ENCODE measurements around the gene CNTFR. TPM values are rescaled to one million over a fixed set of nuclear protein-coding genes. Genes with fewer than 3 reads are reported as not detected.

Gene CNTFR
- total RNA-seq, 2 experiments from 2014 or later, result not detected

DNA sequence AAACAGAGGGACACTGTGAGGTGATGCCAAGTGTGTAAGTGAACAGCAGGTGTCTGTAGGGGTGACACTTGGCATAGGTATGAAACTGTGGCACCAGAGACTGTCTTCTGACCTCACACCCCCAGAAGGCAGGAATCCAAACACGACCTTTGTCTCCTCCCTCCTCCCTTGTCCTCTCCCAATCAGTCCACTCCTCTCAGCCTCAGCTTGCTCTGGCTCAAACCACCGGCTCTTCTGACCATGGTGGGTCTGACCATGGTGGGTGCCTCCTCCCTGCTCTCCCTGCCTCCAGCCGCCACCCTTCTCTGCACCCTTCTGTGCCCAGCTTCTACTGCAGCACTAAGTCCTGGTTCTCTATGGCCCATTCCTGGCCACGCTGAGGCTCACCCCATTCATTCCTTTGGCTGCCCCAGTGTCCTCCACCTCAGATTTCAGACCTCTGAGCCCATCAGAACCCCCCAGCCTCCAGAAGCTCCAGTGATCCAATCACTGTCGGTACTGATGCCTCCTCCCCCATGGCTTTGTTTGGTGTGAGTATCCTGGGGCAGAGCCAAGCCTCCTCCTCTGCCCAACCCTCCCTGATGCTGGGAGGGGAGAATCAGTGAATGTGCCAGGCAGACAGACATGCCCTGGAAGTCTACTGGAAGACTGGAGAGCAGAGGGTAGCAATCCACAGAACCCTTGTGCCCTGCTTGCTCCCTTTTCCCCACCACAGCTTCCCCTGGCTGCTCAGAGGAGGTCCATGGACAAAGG, 41.1 kb upstream of the CNTFR start:
- H3K4me3 Mint-ChIP-seq, result no peak overlapping the region
- peaks cover 8% of the 10 kb centered on the region for H3K36me3 Mint-ChIP-seq (ENCODE audit: low read depth)
- ChIA-PET POLR2A (no interaction called here), CTCF (interaction anchor here (2.0 to 9.0 kb wide), 4 partner anchors 8 to 72 kb away, joined by 6 to 156 read pairs (median 70); partner anchors contain the start of genes DCTN3 and GALT)
- DNase-seq (no peak), ATAC-seq (no peak)
- H3K27ac Mint-ChIP-seq, result no peak overlapping the region
- H3K27me3 Mint-ChIP-seq (ENCODE audit: low read depth), result peaks cover 44% of the 10 kb centered on the region
- H3K4me1 Mint-ChIP-seq (ENCODE audit: low read depth), result peaks cover 24% of the 10 kb centered on the region
- no peaks in the 10 kb centered on the region for H3K9me3 Mint-ChIP-seq (ENCODE audit: insufficient read depth)

DNA sequence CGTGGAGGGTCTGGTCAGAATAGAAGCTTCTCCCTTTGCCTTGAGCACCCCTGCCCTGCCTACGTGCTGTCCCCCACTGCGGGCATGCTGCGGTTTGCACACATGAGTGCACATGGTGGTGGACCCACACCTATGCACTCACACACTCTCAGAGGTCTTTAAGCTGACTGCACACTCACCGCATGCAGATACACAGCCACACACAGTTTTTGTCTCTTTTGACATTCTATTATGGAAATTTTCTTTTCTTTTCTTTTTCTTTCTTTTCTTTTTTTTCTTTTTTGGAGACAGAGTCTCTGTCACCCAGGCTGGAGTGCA, 39.9 kb upstream of the CNTFR start:
- Mint-ChIP-seq H3K27ac (no peak overlapping the region), H3K36me3 (ENCODE audit: low read depth) (no peaks in the 10 kb centered on the region), H3K9me3 (ENCODE audit: insufficient read depth) (no peaks in the 10 kb centered on the region), H3K27me3 (ENCODE audit: low read depth) (peaks cover 53% of the 10 kb centered on the region), H3K4me3 (peak overlapping the region; percentile 47), H3K4me1 (ENCODE audit: low read depth) (peaks cover 16% of the 10 kb centered on the region)
- ATAC-seq, result no peak
- ChIA-PET CTCF (interaction anchor here (1.1 to 1.3 kb wide), 2 partner anchors 9 to 16 kb away, joined by 6 to 7 read pairs; partner anchors contain the start of gene DCTN3), POLR2A (interaction anchor here (0.6 to 1.3 kb wide), 2 partner anchors 9 to 17 kb away, joined by 3 to 8 read pairs; partner anchors contain the start of genes DCTN3 and RPP25L)
- DNase-seq, result no peak

DNA sequence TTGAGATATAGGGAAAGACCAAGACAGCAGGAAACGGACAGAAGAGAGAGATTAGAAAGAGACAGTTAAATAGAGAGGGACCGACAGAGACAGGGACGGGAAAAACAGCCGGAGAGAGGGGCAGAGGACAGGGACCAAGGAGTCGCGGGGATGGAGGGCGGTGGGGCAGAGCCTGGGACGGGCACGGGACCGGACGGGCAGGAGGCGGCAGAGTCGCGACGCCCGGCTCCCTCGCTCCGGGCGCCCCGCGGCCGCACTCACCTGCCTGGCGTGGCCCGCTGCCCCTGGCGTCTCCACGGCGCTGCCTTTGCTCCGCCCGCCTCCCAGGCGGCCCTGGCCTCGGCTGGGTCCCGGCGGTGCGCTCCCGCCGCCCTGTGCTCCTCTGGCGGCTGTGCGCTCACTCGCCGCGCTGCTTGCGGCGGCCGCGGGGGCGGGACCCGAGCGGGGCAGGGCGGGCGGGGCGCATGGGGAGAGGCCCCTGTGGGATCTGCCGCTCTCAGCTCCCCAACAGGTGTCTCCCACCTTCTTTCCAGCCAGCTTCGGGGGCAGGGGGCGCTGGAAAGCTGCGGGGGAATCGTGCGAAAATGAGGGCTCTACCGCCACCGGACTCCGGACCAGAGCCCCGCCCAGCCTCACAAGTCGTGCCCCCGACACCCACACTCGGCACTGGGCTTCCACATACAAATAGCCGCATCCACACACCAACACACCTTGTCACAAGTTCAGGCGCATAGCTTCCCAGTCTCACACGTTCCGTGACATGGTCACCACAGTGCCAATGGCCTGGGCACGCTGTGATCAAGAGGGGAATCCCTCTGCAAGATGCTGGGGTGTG, 39.3 kb upstream of the CNTFR start, which contains the start of gene ARID3C:
Gene ARID3C, minus strand, starts transcription at position 411 of the 835 bp plus-strand sequence. CDS start 1,052 bp downstream, outside the sequence.
- ATAC-seq (peak; percentile 85), DNase-seq (peak; percentile 36)
- Mint-ChIP-seq H3K9me3 (ENCODE audit: insufficient read depth) (no peaks in the 10 kb centered on the region), H3K4me3 (peak within 1 kb of the TSS; percentile 73), H3K36me3 (ENCODE audit: low read depth) (no peaks in the 10 kb centered on the region), H3K4me1 (ENCODE audit: low read depth) (peaks cover 15% of the 10 kb centered on the region), H3K27ac (no peak within 1 kb of the TSS), H3K27me3 (ENCODE audit: low read depth) (peaks cover 58% of the 10 kb centered on the region)
- POLR2A ChIA-PET, result interaction anchor here (1.3 kb wide), 1 partner anchor 9 kb away, joined by 8 read pairs; the partner anchor contains the start of gene DCTN3
- CTCF ChIA-PET, result interaction anchor here (1.1 to 1.3 kb wide), 2 partner anchors 8 to 15 kb away, joined by 6 to 7 read pairs; partner anchors contain the start of gene DCTN3

DNA sequence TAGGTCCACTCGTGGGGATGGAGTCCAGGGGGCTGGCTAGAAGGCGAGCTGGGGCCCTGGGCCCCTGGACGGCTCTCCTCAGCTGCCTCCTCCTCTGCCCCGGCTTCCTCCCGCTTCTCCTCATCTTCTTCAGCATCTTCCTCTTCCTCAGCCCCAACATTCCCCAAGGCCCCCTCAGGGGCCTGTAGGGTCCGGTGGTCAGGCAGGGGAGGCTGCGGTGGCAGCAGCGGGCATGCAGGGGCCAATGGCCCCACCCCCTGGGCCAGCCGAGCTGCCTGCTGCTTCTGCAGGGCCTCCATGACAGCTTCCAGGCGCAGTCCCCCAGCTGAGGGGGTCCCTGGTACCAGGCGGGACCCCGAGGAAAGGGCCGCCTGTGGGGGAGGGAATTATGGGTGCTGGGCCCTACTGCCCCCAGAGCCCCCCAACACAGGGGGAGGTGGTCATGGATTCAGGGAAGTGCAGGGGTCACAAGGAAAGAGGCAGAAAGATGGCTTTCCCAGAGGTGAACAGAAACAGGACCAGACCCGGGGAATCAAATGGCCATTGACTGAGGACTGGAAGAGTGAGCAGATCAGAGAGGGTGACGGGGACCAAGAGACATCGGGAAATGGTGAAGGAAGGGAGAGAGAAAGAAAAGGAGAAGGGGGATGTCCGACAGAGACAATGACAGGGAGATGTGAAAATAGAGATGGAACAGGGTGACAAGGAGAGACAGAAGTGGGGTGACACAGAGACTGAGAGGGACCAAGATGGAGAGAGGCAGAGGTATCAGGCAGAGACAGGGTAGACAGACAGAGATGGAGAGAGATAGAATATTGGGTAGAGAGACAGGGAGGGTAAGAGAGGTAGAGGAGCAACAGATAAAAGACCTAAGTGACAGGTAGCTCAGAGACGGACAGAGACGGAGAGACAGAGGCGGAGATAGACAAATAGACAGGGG, 38.5 kb upstream of the CNTFR start:
- peak overlapping the region; percentile 73 for H3K4me3 Mint-ChIP-seq
- H3K9me3 Mint-ChIP-seq (ENCODE audit: insufficient read depth), result no peaks in the 10 kb centered on the region
- H3K27ac Mint-ChIP-seq, result no peak overlapping the region
- peaks cover 63% of the 10 kb centered on the region for H3K27me3 Mint-ChIP-seq (ENCODE audit: low read depth)
- peaks cover 20% of the 10 kb centered on the region for H3K4me1 Mint-ChIP-seq (ENCODE audit: low read depth)
- ChIA-PET POLR2A (no interaction called here), CTCF (no interaction called here)
- DNase-seq, result no peak
- peaks cover 2% of the 10 kb centered on the region for H3K36me3 Mint-ChIP-seq (ENCODE audit: low read depth)
- no peak for ATAC-seq

DNA sequence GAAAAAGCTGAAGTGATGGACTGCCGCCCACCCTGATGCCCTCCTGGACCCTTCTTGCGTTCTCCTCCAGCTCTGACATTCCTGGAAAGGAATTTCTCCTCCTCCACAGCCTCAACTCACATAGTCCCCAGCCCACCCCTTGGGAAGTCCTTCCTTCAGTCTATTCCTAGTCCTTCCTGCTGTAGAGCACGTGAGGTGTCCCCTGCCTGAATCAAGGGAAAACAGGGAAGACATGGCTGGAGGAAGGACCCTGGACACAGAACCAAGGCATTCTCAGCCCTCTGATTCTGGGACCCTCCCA, 35.6 kb upstream of the CNTFR start:
- no peak overlapping the region for H3K4me3 Mint-ChIP-seq
- DNase-seq (no peak), ATAC-seq (no peak)
- H3K27me3 Mint-ChIP-seq (ENCODE audit: low read depth), result peaks cover 68% of the 10 kb centered on the region
- CTCF ChIA-PET, result interaction anchor here (1.1 to 7.6 kb wide), 3 partner anchors 10 to 22 kb away, joined by 3 to 131 read pairs (median 13); partner anchors contain the start of genes RPP25L and SIGMAR1
- no peak overlapping the region for H3K27ac Mint-ChIP-seq
- peaks cover 2% of the 10 kb centered on the region for H3K36me3 Mint-ChIP-seq (ENCODE audit: low read depth)
- H3K9me3 Mint-ChIP-seq (ENCODE audit: insufficient read depth), result no peaks in the 10 kb centered on the region
- peaks cover 31% of the 10 kb centered on the region for H3K4me1 Mint-ChIP-seq (ENCODE audit: low read depth)
- POLR2A ChIA-PET, result interaction anchor here (1.3 to 2.6 kb wide), 2 partner anchors 12 to 13 kb away, joined by 4 to 16 read pairs; partner anchors contain the start of gene SIGMAR1

DNA sequence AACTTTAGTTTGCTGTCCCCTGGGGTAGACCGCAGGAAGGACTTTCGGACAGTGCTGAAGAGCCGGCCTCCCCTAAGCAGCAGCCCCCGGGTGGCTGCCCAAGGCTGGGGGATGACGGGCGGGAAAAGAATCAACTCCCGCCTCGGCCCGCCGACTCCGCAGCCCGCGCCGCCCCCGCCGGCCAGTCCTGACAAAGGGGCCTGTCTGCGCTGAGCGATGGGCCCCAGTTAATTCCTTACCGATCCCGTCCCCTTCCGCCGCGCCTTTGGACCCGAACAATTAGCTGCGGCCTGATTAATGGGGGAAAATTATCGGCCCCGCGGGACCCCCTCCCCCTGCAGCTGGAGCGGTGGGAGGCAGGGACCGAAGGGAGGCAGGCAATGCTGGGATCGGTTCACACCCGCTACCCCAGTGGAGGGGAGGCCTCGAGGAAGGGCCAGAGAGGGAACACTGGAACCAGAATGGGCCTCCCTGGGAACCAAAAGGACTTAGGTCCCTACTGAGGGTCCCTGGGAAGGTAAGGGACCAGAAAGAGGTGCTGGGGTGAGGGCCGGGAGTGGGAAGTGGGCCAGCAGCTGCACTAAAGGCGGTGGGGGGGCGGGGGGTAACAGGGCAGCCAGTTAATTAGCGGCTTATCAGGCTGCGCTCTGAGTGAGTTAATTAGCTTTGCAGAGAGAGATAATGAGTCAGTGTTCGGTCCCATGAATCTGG, 35.1 kb upstream of the CNTFR start:
- peaks cover 63% of the 10 kb centered on the region for H3K27me3 Mint-ChIP-seq (ENCODE audit: low read depth)
- no peak overlapping the region for H3K27ac Mint-ChIP-seq
- peaks cover 33% of the 10 kb centered on the region for H3K4me1 Mint-ChIP-seq (ENCODE audit: low read depth)
- ChIA-PET POLR2A (interaction anchor here (2.6 kb wide), 1 partner anchor 13 kb away, joined by 16 read pairs; the partner anchor contains the start of gene SIGMAR1), CTCF (interaction anchor here (1.6 to 7.6 kb wide), 2 partner anchors 10 to 12 kb away, joined by 13 to 131 read pairs; partner anchors contain the start of genes RPP25L and SIGMAR1)
- no peaks in the 10 kb centered on the region for H3K9me3 Mint-ChIP-seq (ENCODE audit: insufficient read depth)
- H3K4me3 Mint-ChIP-seq, result no peak overlapping the region
- DNase-seq (no peak), ATAC-seq (no peak)
- peaks cover 2% of the 10 kb centered on the region for H3K36me3 Mint-ChIP-seq (ENCODE audit: low read depth)

DNA sequence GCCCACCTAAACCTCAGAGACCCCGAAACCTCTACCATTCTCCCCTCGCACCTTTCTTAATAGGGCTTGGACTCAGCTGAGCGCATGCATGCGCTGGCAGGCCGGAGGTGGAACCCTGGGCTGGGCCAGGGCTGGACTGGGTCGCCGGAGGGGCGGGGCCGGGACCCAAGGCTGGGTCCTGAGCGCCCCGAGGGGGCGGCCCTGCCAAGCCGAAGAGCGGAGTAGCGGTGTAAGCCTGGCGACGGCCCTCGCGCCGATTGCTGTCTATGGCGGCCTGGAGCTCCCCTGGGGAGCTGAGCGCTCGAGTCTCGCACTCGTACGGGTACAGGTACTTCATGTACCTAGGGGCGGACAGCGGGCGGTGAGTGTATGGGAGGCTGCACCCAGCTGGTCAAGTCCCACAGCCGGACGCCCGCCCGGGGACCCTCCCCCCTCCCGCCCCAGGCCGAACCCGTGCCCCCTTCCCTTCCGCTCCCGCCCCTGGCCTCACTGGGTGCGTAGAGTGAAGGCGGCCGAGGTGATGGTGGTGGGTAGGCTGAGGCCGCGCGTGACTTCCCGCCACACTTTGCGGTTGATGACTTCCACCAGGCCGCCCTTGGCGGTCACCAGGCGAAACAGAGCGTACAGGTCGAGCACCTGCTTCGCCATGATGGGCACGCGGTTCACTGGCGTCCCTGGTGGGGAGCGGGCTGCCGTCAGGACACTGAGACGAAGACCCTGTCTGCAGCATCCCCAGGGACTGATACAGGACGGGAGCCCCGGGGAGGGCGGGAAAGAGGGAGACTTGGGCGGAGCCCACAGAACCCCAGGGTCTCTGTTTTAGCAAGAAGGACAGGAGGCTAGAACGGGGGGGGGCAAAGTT, 34.1 kb upstream of the CNTFR start:
- H3K4me3 Mint-ChIP-seq, result no peak overlapping the region
- H3K4me1 Mint-ChIP-seq (ENCODE audit: low read depth), result peaks cover 38% of the 10 kb centered on the region
- no peaks in the 10 kb centered on the region for H3K9me3 Mint-ChIP-seq (ENCODE audit: insufficient read depth)
- H3K27me3 Mint-ChIP-seq (ENCODE audit: low read depth), result peaks cover 56% of the 10 kb centered on the region
- DNase-seq (no peak), ATAC-seq (no peak)
- peaks cover 5% of the 10 kb centered on the region for H3K36me3 Mint-ChIP-seq (ENCODE audit: low read depth)
- CTCF ChIA-PET, result interaction anchor here (1.0 to 7.6 kb wide), 3 partner anchors 11 to 41 kb away, joined by 4 to 131 read pairs (median 5); partner anchors contain the start of genes RPP25L and SIGMAR1
- no peak overlapping the region for H3K27ac Mint-ChIP-seq
- POLR2A ChIA-PET, result interaction anchor here (2.3 to 4.2 kb wide), 2 partner anchors 11 to 14 kb away, joined by 7 to 19 read pairs; partner anchors contain the start of gene SIGMAR1

DNA sequence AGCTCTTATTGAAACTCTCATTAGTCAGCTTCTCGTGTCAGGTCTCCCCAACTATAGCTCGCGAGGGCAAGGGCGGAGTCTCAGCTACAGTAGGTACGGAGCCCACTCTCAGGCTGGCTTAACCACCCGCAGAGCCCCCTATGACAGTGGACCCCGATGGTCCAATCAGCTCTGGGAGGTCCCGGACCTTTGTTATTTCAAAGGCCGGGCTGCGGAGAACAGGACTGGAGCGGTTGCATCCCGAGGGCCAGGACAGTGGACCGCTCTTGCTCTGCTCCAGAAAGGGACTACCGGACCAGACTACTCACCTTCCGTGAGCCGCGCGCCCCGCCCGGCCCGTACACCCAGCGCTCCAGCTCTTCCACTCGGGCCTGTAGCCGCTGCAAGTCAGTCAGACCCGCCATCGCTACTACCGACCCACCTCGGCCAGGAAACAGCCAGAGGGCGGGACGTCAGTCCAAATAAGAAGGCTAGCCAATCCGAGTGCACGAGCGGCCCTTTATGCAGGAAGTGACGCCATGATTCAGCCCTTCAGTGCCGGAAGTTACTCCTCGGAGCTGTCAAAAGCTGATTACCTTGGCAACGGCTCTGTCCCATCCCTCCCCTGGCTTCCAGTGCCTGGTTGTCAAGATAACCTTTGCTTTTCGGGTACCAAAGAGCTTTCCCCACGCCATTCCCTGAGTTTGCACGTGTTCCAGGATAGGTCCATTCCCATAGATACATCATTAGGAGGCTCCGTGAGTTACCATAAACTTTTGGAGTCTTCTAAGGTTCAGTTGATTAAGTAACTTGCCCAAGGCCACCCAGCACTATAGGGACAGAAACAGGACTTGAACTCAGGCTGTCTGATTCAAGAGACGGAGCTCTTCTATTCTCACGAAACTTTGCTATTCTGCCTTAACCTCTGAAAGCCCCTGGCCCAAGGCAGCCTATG, 30.8 kb upstream of the CNTFR start, which contains the start of gene DCTN3:
Gene DCTN3, minus strand, starts transcription at position 435 of the 934 bp plus-strand sequence. Its CDS starts 31 bp downstream, at position 404.
- H3K9me3 Mint-ChIP-seq (ENCODE audit: insufficient read depth), result no peaks in the 10 kb centered on the region
- H3K36me3 Mint-ChIP-seq (ENCODE audit: low read depth), result peaks cover 26% of the 10 kb centered on the region
- peaks cover 32% of the 10 kb centered on the region for H3K4me1 Mint-ChIP-seq (ENCODE audit: low read depth)
- peak within 1 kb of the TSS; percentile 86 for H3K27ac Mint-ChIP-seq
- ChIA-PET CTCF (interaction anchor here (0.9 to 7.6 kb wide), 13 partner anchors 8 to 365 kb away, joined by 3 to 131 read pairs (median 5); partner anchors contain the start of genes ARID3C, GALT, RPP25L and SIGMAR1), POLR2A (interaction anchor here (0.7 to 4.2 kb wide), 9 partner anchors 9 to 460 kb away, joined by 3 to 27 read pairs (median 8); partner anchors contain the start of genes ARID3C, FANCG, GALT and RPP25L)
- ATAC-seq (peak; percentile 98), DNase-seq (peak; percentile 96)
- peaks cover 30% of the 10 kb centered on the region for H3K27me3 Mint-ChIP-seq (ENCODE audit: low read depth)
- peak within 1 kb of the TSS; percentile 90 for H3K4me3 Mint-ChIP-seq

DNA sequence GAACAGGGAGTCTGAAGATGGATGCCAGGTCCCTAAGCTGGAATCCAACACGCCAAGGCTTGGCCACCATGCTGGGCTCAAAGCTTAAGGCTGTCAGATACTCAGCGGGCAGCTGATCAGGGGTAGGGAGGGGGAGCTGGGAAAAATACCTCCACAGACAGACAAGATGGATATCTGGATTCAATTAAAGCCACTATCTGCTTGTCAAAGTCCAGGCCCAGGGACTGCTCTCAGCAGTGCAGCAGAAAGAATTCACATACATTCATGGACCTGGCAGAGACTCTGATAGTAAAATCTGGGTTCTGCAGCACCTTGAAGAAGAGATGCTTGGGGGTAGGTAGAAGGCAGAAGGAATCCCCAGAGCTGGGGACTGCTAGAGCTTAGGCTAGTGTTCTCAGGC, 25.6 kb upstream of the CNTFR start:
- H3K4me3 Mint-ChIP-seq, result no peak overlapping the region
- no peak for DNase-seq
- peaks cover 26% of the 10 kb centered on the region for H3K36me3 Mint-ChIP-seq (ENCODE audit: low read depth)
- ChIA-PET POLR2A (no interaction called here), CTCF (interaction anchor here (1.1 to 8.3 kb wide), 4 partner anchors 11 to 49 kb away, joined by 3 to 171 read pairs (median 6); partner anchors contain the start of gene SIGMAR1)
- H3K4me1 Mint-ChIP-seq (ENCODE audit: low read depth), result peaks cover 30% of the 10 kb centered on the region
- no peaks in the 10 kb centered on the region for H3K27me3 Mint-ChIP-seq (ENCODE audit: low read depth)
- ATAC-seq, result no peak
- H3K9me3 Mint-ChIP-seq (ENCODE audit: insufficient read depth), result no peaks in the 10 kb centered on the region
- no peak overlapping the region for H3K27ac Mint-ChIP-seq
